PFSK-1 (cell line): ENCODE data around the gene LRRC27.
A peak's percentile ranks its signal among the peaks of the same experiment; 100 is the strongest.

Experiments used
- FOXP2 ChIP-seq: optimal IDR thresholded peaks from 2 replicates; pipeline ENCODE3; 2011; ENCODE audit warnings: borderline replicate concordance, control low read depth, inconsistent platforms; ENCODE audit not compliant: insufficient read depth; ENCODE audit errors: extremely low read length, extremely low read depth
- POLR2AphosphoS5 ChIP-seq: IDR thresholded peaks from 2 replicates; pipeline ENCODE4 v1.6.1; 2012; ENCODE audit warnings: low read depth, mild to moderate bottlenecking, control low read depth, low read length, moderate library complexity
- REST ChIP-seq, 2 experiments: IDR thresholded peaks; 2 replicates each; pipeline versions ENCODE4 v1.6.1 to v1.8.0; 2011 to 2012; ENCODE audit warnings: low read depth in 2 of 2, low read length in 2 of 2, control low read depth in 1 of 2, inconsistent platforms in 1 of 2, mild to moderate bottlenecking in 1 of 2, moderate library complexity in 1 of 2; ENCODE audit not compliant: insufficient read depth in 1 of 2
- SIN3A ChIP-seq: IDR thresholded peaks from 2 replicates; pipeline ENCODE4 v1.6.1; 2012; ENCODE audit warnings: mild to moderate bottlenecking, low read length, moderate library complexity, borderline replicate concordance; ENCODE audit not compliant: insufficient read depth
- TAF1 ChIP-seq: IDR thresholded peaks from 2 replicates; pipeline ENCODE4 v1.6.1; 2012; ENCODE audit warnings: low read length, control low read depth, borderline replicate concordance; ENCODE audit not compliant: insufficient read depth

Gene LRRC27

GRCh38 chr10:132291826-132292225 lies 40.2 kb upstream of the LRRC27 start:
- no peak for TF ChIP-seq POLR2AphosphoS5

GRCh38 chr10:132292287-132293200 lies 39.4 kb upstream of the LRRC27 start:
- TF ChIP-seq POLR2AphosphoS5, result no peak
- TF ChIP-seq TAF1, result no peak
- no peak for TF ChIP-seq REST (IDR thresholded peaks at IDR 0.05; ENCODE audit: insufficient read depth in 1 of 2, low read depth in 2 of 2, low read length in 2 of 2)
- no peak for TF ChIP-seq FOXP2

- no peak for TF ChIP-seq REST (IDR thresholded peaks at IDR 0.05; ENCODE audit: insufficient read depth in 1 of 2, low read depth in 2 of 2, low read length in 2 of 2)
- TF ChIP-seq TAF1, result no peak
- TF ChIP-seq FOXP2, result no peak
- no peak for TF ChIP-seq SIN3A
- no peak for TF ChIP-seq POLR2AphosphoS5
Observed at GRCh38 chr10:132293201-132293812, 38.7 kb upstream of the LRRC27 start.

- TF ChIP-seq FOXP2 (no peak), TAF1 (no peak), POLR2AphosphoS5 (no peak), REST (IDR thresholded peaks at IDR 0.05; ENCODE audit: insufficient read depth in 1 of 2, low read depth in 2 of 2, low read length in 2 of 2) (no peak), SIN3A (no peak)
Observed at GRCh38 chr10:132293813-132294520, 38.0 kb upstream of the LRRC27 start.

- no peak for TF ChIP-seq POLR2AphosphoS5
- peak; percentile 90 to 96 for TF ChIP-seq REST (IDR thresholded peaks at IDR 0.05; ENCODE audit: insufficient read depth in 1 of 2, low read depth in 2 of 2, low read length in 2 of 2)
Observed at GRCh38 chr10:132294561-132295318, 37.3 kb upstream of the LRRC27 start.
